A549 (cell line): ENCODE data around the gene SARS1.

Source experiments
- CBX2 ChIP-seq: fragments of 200-600 bp; sonication (generic); IDR thresholded peaks from 2 replicates; pipeline ENCODE4 v1.6.1; 2016; ENCODE audit warnings: low read depth, mild to moderate bottlenecking, borderline replicate concordance
- ESRRA ChIP-seq: fragments of 150-350 bp; IDR thresholded peaks from 2 replicates; pipeline ENCODE4 v1.6.1; 2014; ENCODE audit warnings: mild to moderate bottlenecking, low read length, borderline replicate concordance
- JUN ChIP-seq, 2 experiments: fragments of >200 bp; sonication (Bioruptor Twin); formaldehyde crosslinking; IDR thresholded peaks; 2 replicates in 1 of 2; 3 replicates in 1 of 2; pipeline ENCODE4 v1.6.1; 2016 to 2017
- KDM1A ChIP-seq: fragments of 200-600 bp; sonication (generic); IDR thresholded peaks from 2 replicates; pipeline ENCODE4 v1.6.1; 2016; ENCODE audit warnings: low read depth, mild to moderate bottlenecking
- POLR2A ChIP-seq: IDR thresholded peaks from 2 replicates; pipeline ENCODE4 v1.6.1; 2012; ENCODE audit warnings: mild to moderate bottlenecking, low read length
- RAD21 ChIP-seq, 2 experiments: fragments of >200 bp in 1 of 2; sonication (Bioruptor Twin) in 1 of 2; formaldehyde crosslinking in 1 of 2; IDR thresholded peaks in 1 of 2; conservative IDR thresholded peaks in 1 of 2; 2 replicates in 1 of 2; 3 replicates in 1 of 2; pipeline ENCODE4 v1.6.1; 2012 to 2018; ENCODE audit warnings: inconsistent platforms in 1 of 2
- RARB ChIP-seq: fragments of 250-450 bp; sonication (Bioruptor Pico); IDR thresholded peaks from 2 replicates; pipeline ENCODE4 v1.8.0; 2021; ENCODE audit warnings: mild to moderate bottlenecking, moderate library complexity
- RNF2 ChIP-seq: fragments of 200-600 bp; sonication (generic); IDR thresholded peaks from 2 replicates; pipeline ENCODE4 v1.6.1; 2016; ENCODE audit warnings: low read depth, mild to moderate bottlenecking, antibody characterized with exemption, moderate library complexity, borderline replicate concordance
- TP53 ChIP-seq: fragments of 250-450 bp; sonication (Bioruptor Pico); IDR thresholded peaks from 2 replicates; pipeline ENCODE4 v1.5.0; 2021; ENCODE audit warnings: mild to moderate bottlenecking, moderate library complexity
- TF ChIP-seq, protein P1 (sequence below): fragments of >200 bp; sonication (Bioruptor Twin); formaldehyde crosslinking; IDR thresholded peaks from 3 replicates; pipeline ENCODE4 v1.5.1; 2016

GRCh38 chr1:109255097-109255651 lies 41.5 kb downstream of the SARS1 start:
- TF ChIP-seq RAD21 (conservative IDR thresholded peaks at IDR 0.05 in 1 of 2, IDR thresholded peaks at IDR 0.05 in 1 of 2) (no peak), TP53 (CRISPR knock-in tag) (no peak), RARB (CRISPR knock-in tag) (no peak), POLR2A (no peak), KDM1A (no peak), JUN (IDR thresholded peaks at IDR 0.05) (no peak), CBX2 (no peak), ESRRA (no peak), RNF2 (no peak)
- TF ChIP-seq, protein P1, sequence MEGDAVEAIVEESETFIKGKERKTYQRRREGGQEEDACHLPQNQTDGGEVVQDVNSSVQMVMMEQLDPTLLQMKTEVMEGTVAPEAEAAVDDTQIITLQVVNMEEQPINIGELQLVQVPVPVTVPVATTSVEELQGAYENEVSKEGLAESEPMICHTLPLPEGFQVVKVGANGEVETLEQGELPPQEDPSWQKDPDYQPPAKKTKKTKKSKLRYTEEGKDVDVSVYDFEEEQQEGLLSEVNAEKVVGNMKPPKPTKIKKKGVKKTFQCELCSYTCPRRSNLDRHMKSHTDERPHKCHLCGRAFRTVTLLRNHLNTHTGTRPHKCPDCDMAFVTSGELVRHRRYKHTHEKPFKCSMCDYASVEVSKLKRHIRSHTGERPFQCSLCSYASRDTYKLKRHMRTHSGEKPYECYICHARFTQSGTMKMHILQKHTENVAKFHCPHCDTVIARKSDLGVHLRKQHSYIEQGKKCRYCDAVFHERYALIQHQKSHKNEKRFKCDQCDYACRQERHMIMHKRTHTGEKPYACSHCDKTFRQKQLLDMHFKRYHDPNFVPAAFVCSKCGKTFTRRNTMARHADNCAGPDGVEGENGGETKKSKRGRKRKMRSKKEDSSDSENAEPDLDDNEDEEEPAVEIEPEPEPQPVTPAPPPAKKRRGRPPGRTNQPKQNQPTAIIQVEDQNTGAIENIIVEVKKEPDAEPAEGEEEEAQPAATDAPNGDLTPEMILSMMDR: no peak
